ENCODE results near the gene FAM20B.

The FAM20B gene

DNA sequence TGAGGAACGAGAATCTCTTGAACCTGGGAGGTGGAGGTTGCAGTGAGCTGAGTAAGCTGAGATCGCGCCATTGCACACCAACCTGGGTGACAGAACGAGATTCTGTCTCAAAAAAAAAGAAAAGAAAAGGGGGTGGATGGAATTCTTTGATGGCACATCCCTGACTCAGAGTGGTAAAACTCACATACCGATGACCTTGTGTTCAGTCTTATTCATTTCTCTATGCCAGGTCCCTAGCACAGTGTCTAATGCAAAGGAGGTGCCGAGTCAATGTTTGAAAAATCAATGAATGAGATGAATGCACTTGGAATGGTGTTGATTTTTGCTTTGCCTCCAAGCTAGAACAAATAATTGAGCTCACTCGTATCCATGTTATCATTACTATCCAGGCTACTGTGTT, 18.5 kb upstream of the FAM20B start:
- peaks cover 9% of the 10 kb centered on the region for H3K4me1 ChIP-seq (ENCODE audit: low read depth, poor library complexity, severe bottlenecking)
- no peaks in the 10 kb centered on the region for H3K36me3 ChIP-seq (ENCODE audit: insufficient read depth)
- no peaks in the 10 kb centered on the region for H4K20me1 ChIP-seq (ENCODE audit: insufficient read depth)
- no peak overlapping the region for H3K27ac ChIP-seq
- no peak overlapping the region for H3K4me2 ChIP-seq
- H2AFZ ChIP-seq (ENCODE audit: low read depth) = no peak overlapping the region
- H3K79me2 ChIP-seq (ENCODE audit: insufficient read depth, low read depth) = no peaks in the 10 kb centered on the region
- no peak overlapping the region for H3K9ac ChIP-seq
- H3K4me3 ChIP-seq (IDR thresholded peaks at IDR 0.05; ENCODE audit: insufficient read depth, low read depth, low read length) = no peak overlapping the region
- H3K27me3 ChIP-seq (ENCODE audit: insufficient read depth, low read depth) = no peaks in the 10 kb centered on the region
- no peak for TF ChIP-seq CTCF (conservative IDR thresholded peaks at IDR 0.05; ENCODE audit: low read depth, low read length)

GRCh38 chr1:179010671-179011070, 15.0 kb upstream of the FAM20B start:
- no peak overlapping the region for H3K9ac ChIP-seq
- TF ChIP-seq CTCF (conservative IDR thresholded peaks at IDR 0.05; ENCODE audit: low read depth, low read length) = no peak
- H3K79me2 ChIP-seq (ENCODE audit: insufficient read depth, low read depth) = no peaks in the 10 kb centered on the region
- H4K20me1 ChIP-seq (ENCODE audit: insufficient read depth) = no peaks in the 10 kb centered on the region
- H3K36me3 ChIP-seq (ENCODE audit: insufficient read depth) = no peaks in the 10 kb centered on the region
- H3K4me2 ChIP-seq = no peak overlapping the region
- no peak overlapping the region for H3K27ac ChIP-seq
- H2AFZ ChIP-seq (ENCODE audit: low read depth) = no peak overlapping the region
- H3K27me3 ChIP-seq (ENCODE audit: insufficient read depth, low read depth) = no peaks in the 10 kb centered on the region
- no peak overlapping the region for H3K4me3 ChIP-seq (IDR thresholded peaks at IDR 0.05; ENCODE audit: insufficient read depth, low read depth, low read length)
- H3K4me1 ChIP-seq (ENCODE audit: low read depth, poor library complexity, severe bottlenecking) = no peaks in the 10 kb centered on the region

DNA sequence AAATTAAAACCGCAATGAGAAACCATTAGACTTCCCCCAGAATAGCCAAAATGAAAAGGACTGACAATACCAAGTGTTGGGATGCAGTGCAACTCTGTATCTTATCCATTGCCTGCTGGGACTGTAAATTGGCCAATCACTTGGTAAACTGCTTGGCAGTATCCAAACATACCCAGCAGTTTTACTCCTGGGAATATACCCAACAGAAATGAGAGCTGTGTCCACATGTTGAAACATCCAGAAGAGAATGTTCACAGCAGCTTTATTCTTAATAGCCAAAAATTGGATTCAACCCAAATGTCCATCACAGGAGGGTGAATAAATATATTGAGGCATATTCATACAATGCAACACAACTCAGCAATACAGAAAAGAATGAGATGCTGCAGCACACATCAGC, 13.7 kb upstream of the FAM20B start:
- Histone ChIP-seq H3K79me2 (ENCODE audit: insufficient read depth, low read depth) (no peaks in the 10 kb centered on the region), H3K27me3 (ENCODE audit: insufficient read depth, low read depth) (no peaks in the 10 kb centered on the region), H3K4me3 (IDR thresholded peaks at IDR 0.05; ENCODE audit: insufficient read depth, low read depth, low read length) (no peak overlapping the region), H3K9ac (no peak overlapping the region), H4K20me1 (ENCODE audit: insufficient read depth) (no peaks in the 10 kb centered on the region), H3K4me1 (ENCODE audit: low read depth, poor library complexity, severe bottlenecking) (peaks cover 12% of the 10 kb centered on the region), H3K27ac (no peak overlapping the region), H3K4me2 (no peak overlapping the region), H3K36me3 (ENCODE audit: insufficient read depth) (no peaks in the 10 kb centered on the region), H2AFZ (ENCODE audit: low read depth) (no peak overlapping the region)
- no peak for TF ChIP-seq CTCF (conservative IDR thresholded peaks at IDR 0.05; ENCODE audit: low read depth, low read length)

- no peaks in the 10 kb centered on the region for H3K79me2 ChIP-seq (ENCODE audit: insufficient read depth, low read depth)
- no peak for TF ChIP-seq CTCF (conservative IDR thresholded peaks at IDR 0.05; ENCODE audit: low read depth, low read length)
- no peak overlapping the region for H3K9ac ChIP-seq
- H3K27me3 ChIP-seq (ENCODE audit: insufficient read depth, low read depth) = no peaks in the 10 kb centered on the region
- no peak overlapping the region for H3K4me3 ChIP-seq (IDR thresholded peaks at IDR 0.05; ENCODE audit: insufficient read depth, low read depth, low read length)
- peaks cover 20% of the 10 kb centered on the region for H3K4me1 ChIP-seq (ENCODE audit: low read depth, poor library complexity, severe bottlenecking)
- H2AFZ ChIP-seq (ENCODE audit: low read depth) = no peak overlapping the region
- H3K4me2 ChIP-seq = no peak overlapping the region
- H3K36me3 ChIP-seq (ENCODE audit: insufficient read depth) = no peaks in the 10 kb centered on the region
- H3K27ac ChIP-seq = no peak overlapping the region
- no peaks in the 10 kb centered on the region for H4K20me1 ChIP-seq (ENCODE audit: insufficient read depth)
Measured at GRCh38 chr1:179014123-179014522, 11.6 kb upstream of the FAM20B start.

DNA sequence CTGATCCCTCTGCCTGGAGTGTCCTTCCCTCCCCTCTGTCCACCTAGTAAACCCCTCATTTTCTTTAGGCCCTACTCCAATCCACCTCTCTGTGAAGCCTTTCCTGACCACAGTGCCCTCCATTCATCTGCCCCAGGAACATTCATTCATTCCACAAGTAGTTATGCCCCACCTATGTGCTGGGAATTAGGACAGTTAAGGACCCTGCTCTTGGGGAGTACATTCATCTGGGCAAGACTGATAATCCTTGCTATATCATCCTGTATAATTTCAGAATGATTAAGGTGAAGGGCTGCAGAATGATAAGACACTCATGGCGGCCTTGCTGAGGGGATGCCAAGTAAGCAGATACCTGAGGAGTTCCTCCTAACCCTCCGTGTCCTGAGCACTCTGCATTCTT, 10.3 kb upstream of the FAM20B start:
- H3K4me2 ChIP-seq = no peak overlapping the region
- no peak overlapping the region for H3K27ac ChIP-seq
- H4K20me1 ChIP-seq (ENCODE audit: insufficient read depth) = no peaks in the 10 kb centered on the region
- no peaks in the 10 kb centered on the region for H3K36me3 ChIP-seq (ENCODE audit: insufficient read depth)
- H3K9ac ChIP-seq = no peak overlapping the region
- H3K4me3 ChIP-seq (IDR thresholded peaks at IDR 0.05; ENCODE audit: insufficient read depth, low read depth, low read length) = no peak overlapping the region
- TF ChIP-seq CTCF (conservative IDR thresholded peaks at IDR 0.05; ENCODE audit: low read depth, low read length) = no peak
- H3K4me1 ChIP-seq (ENCODE audit: low read depth, poor library complexity, severe bottlenecking) = peaks cover 20% of the 10 kb centered on the region
- no peak overlapping the region for H2AFZ ChIP-seq (ENCODE audit: low read depth)
- no peaks in the 10 kb centered on the region for H3K27me3 ChIP-seq (ENCODE audit: insufficient read depth, low read depth)
- H3K79me2 ChIP-seq (ENCODE audit: insufficient read depth, low read depth) = no peaks in the 10 kb centered on the region
